ENCODE measurements around the gene ZNF280B. TPM values are rescaled to one million over a fixed set of nuclear protein-coding genes. Genes with fewer than 3 reads are reported as not detected.

The ZNF280B gene
- total RNA-seq, 2 experiments from 2014 or later = 1.7 to 1.8 TPM

GRCh38 chr22:22531770-22532546, 23.4 kb upstream of the ZNF280B start:
- Mint-ChIP-seq H3K27ac (no peak overlapping the region), H3K4me3 (no peak overlapping the region), H3K4me1 (ENCODE audit: low read depth) (no peaks in the 10 kb centered on the region), H3K36me3 (ENCODE audit: low read depth) (no peaks in the 10 kb centered on the region), H3K27me3 (ENCODE audit: low read depth) (no peaks in the 10 kb centered on the region), H3K9me3 (peaks cover 2% of the 10 kb centered on the region)
- CTCF ChIA-PET = interaction anchor here (0.6 to 1.1 kb wide), 4 partner anchors 10 to 380 kb away, joined by 3 to 4 read pairs (median 3); no protein-coding TSS in a partner anchor
- no peak for DNase-seq
- intact Hi-C loops (cut with micrococcal nuclease) = no loop called here

- Mint-ChIP-seq H3K27ac (no peak overlapping the region), H3K4me1 (ENCODE audit: low read depth) (no peaks in the 10 kb centered on the region), H3K4me3 (no peak overlapping the region), H3K36me3 (ENCODE audit: low read depth) (no peaks in the 10 kb centered on the region), H3K27me3 (ENCODE audit: low read depth) (peaks cover 9% of the 10 kb centered on the region), H3K9me3 (peaks cover 2% of the 10 kb centered on the region)
- CTCF ChIA-PET = interaction anchor here (0.7 kb wide), 1 partner anchor 65 kb away, joined by 3 read pairs; no protein-coding TSS in a partner anchor
- no peak for DNase-seq
- intact Hi-C loops (cut with micrococcal nuclease) = no loop called here
Observed at GRCh38 chr22:22528780-22529179, 20.2 kb upstream of the ZNF280B start.

GRCh38 chr22:22527312-22527711, 18.8 kb upstream of the ZNF280B start:
- H3K36me3 Mint-ChIP-seq (ENCODE audit: low read depth) = no peaks in the 10 kb centered on the region
- DNase-seq = no peak
- H3K9me3 Mint-ChIP-seq = peaks cover 2% of the 10 kb centered on the region
- peaks cover 13% of the 10 kb centered on the region for H3K27me3 Mint-ChIP-seq (ENCODE audit: low read depth)
- CTCF ChIA-PET = no interaction called here
- H3K27ac Mint-ChIP-seq = no peak overlapping the region
- intact Hi-C loops (cut with micrococcal nuclease) = no loop called here
- no peaks in the 10 kb centered on the region for H3K4me1 Mint-ChIP-seq (ENCODE audit: low read depth)
- no peak overlapping the region for H3K4me3 Mint-ChIP-seq

- H3K27ac Mint-ChIP-seq = no peak overlapping the region
- peaks cover 2% of the 10 kb centered on the region for H3K9me3 Mint-ChIP-seq
- H3K4me3 Mint-ChIP-seq = no peak overlapping the region
- intact Hi-C loops (cut with micrococcal nuclease) = no loop called here
- H3K36me3 Mint-ChIP-seq (ENCODE audit: low read depth) = no peaks in the 10 kb centered on the region
- CTCF ChIA-PET = interaction anchor here (0.6 to 1.0 kb wide), 2 partner anchors 17 to 102 kb away, joined by 5 to 6 read pairs; partner anchors contain the start of gene ZNF280B
- H3K27me3 Mint-ChIP-seq (ENCODE audit: low read depth) = peaks cover 13% of the 10 kb centered on the region
- H3K4me1 Mint-ChIP-seq (ENCODE audit: low read depth) = no peaks in the 10 kb centered on the region
- DNase-seq = no peak
Observed at GRCh38 chr22:22526125-22526912, 17.8 kb upstream of the ZNF280B start.

GRCh38 chr22:22523494-22523893, 15.0 kb upstream of the ZNF280B start:
- H3K36me3 Mint-ChIP-seq (ENCODE audit: low read depth) = no peaks in the 10 kb centered on the region
- H3K9me3 Mint-ChIP-seq = peaks cover 2% of the 10 kb centered on the region
- no peak overlapping the region for H3K4me3 Mint-ChIP-seq
- peaks cover 13% of the 10 kb centered on the region for H3K27me3 Mint-ChIP-seq (ENCODE audit: low read depth)
- H3K27ac Mint-ChIP-seq = no peak overlapping the region
- CTCF ChIA-PET = interaction anchor here (1.3 kb wide), 1 partner anchor 15 kb away, joined by 3 read pairs; the partner anchor contains the start of gene ZNF280B
- no peak for DNase-seq
- no peaks in the 10 kb centered on the region for H3K4me1 Mint-ChIP-seq (ENCODE audit: low read depth)
- intact Hi-C loops (cut with micrococcal nuclease) = no loop called here

GRCh38 chr22:22521631-22522030, 13.1 kb upstream of the ZNF280B start:
- intact Hi-C loops (cut with micrococcal nuclease) = no loop called here
- Mint-ChIP-seq H3K9me3 (no peaks in the 10 kb centered on the region), H3K4me1 (ENCODE audit: low read depth) (no peaks in the 10 kb centered on the region), H3K27ac (no peak overlapping the region), H3K4me3 (no peak overlapping the region), H3K27me3 (ENCODE audit: low read depth) (peaks cover 13% of the 10 kb centered on the region), H3K36me3 (ENCODE audit: low read depth) (no peaks in the 10 kb centered on the region)
- no peak for DNase-seq
- CTCF ChIA-PET = interaction anchor here (0.6 kb wide), 1 partner anchor 10 kb away, joined by 3 read pairs; no protein-coding TSS in a partner anchor

- no peak for DNase-seq
- intact Hi-C loops (cut with micrococcal nuclease) = no loop called here
- no peaks in the 10 kb centered on the region for H3K9me3 Mint-ChIP-seq
- CTCF ChIA-PET = interaction anchor here (0.6 kb wide), 1 partner anchor 11 kb away, joined by 3 read pairs; no protein-coding TSS in a partner anchor
- no peaks in the 10 kb centered on the region for H3K4me1 Mint-ChIP-seq (ENCODE audit: low read depth)
- H3K4me3 Mint-ChIP-seq = no peak overlapping the region
- no peak overlapping the region for H3K27ac Mint-ChIP-seq
- H3K27me3 Mint-ChIP-seq (ENCODE audit: low read depth) = peaks cover 16% of the 10 kb centered on the region
- H3K36me3 Mint-ChIP-seq (ENCODE audit: low read depth) = no peaks in the 10 kb centered on the region
Observed at GRCh38 chr22:22520667-22521602, 12.4 kb upstream of the ZNF280B start.

- Mint-ChIP-seq H3K36me3 (ENCODE audit: low read depth) (no peaks in the 10 kb centered on the region), H3K27ac (no peak within 1 kb of the TSS), H3K9me3 (no peaks in the 10 kb centered on the region), H3K4me1 (ENCODE audit: low read depth) (no peaks in the 10 kb centered on the region), H3K4me3 (no peak within 1 kb of the TSS), H3K27me3 (ENCODE audit: low read depth) (peaks cover 18% of the 10 kb centered on the region)
- CTCF ChIA-PET = interaction anchor here (1.0 to 1.1 kb wide), 2 partner anchors 11 to 57 kb away, joined by 3 read pairs; no protein-coding TSS in a partner anchor
- no peak for DNase-seq
- intact Hi-C loops (cut with micrococcal nuclease) = no loop called here
Observed at GRCh38 chr22:22520020-22520656, 11.6 kb upstream of the ZNF280B start, which contains the start of gene ZNF280A. ZNF280A (minus strand) TSS chr22:22520270; CDS start chr22:22515630, 4,640 bp downstream.

- H3K9me3 Mint-ChIP-seq = no peaks in the 10 kb centered on the region
- no peak overlapping the region for H3K27ac Mint-ChIP-seq
- H3K27me3 Mint-ChIP-seq (ENCODE audit: low read depth) = peaks cover 19% of the 10 kb centered on the region
- H3K4me1 Mint-ChIP-seq (ENCODE audit: low read depth) = no peaks in the 10 kb centered on the region
- H3K36me3 Mint-ChIP-seq (ENCODE audit: low read depth) = no peaks in the 10 kb centered on the region
- no peak overlapping the region for H3K4me3 Mint-ChIP-seq
- intact Hi-C loops (cut with micrococcal nuclease) = no loop called here
- CTCF ChIA-PET = interaction anchor here (1.0 to 1.1 kb wide), 2 partner anchors 10 to 57 kb away, joined by 3 read pairs; no protein-coding TSS in a partner anchor
- DNase-seq = no peak
Observed at GRCh38 chr22:22519591-22519990, 11.0 kb upstream of the ZNF280B start.

- intact Hi-C loops (cut with micrococcal nuclease) = no loop called here
- H3K9me3 Mint-ChIP-seq = no peaks in the 10 kb centered on the region
- no peaks in the 10 kb centered on the region for H3K4me1 Mint-ChIP-seq (ENCODE audit: low read depth)
- no peak overlapping the region for H3K4me3 Mint-ChIP-seq
- DNase-seq = no peak
- H3K27me3 Mint-ChIP-seq (ENCODE audit: low read depth) = peaks cover 15% of the 10 kb centered on the region
- no peak overlapping the region for H3K27ac Mint-ChIP-seq
- CTCF ChIA-PET = interaction anchor here (0.7 kb wide), 1 partner anchor 15 kb away, joined by 3 read pairs; no protein-coding TSS in a partner anchor
- no peaks in the 10 kb centered on the region for H3K36me3 Mint-ChIP-seq (ENCODE audit: low read depth)
Observed at GRCh38 chr22:22516992-22517391, 8.4 kb upstream of the ZNF280B start.

- intact Hi-C loops (cut with micrococcal nuclease) = no loop called here
- H3K36me3 Mint-ChIP-seq (ENCODE audit: low read depth) = no peaks in the 10 kb centered on the region
- CTCF ChIA-PET = no interaction called here
- peaks cover 15% of the 10 kb centered on the region for H3K27me3 Mint-ChIP-seq (ENCODE audit: low read depth)
- H3K9me3 Mint-ChIP-seq = no peaks in the 10 kb centered on the region
- no peak overlapping the region for H3K27ac Mint-ChIP-seq
- no peak for DNase-seq
- no peaks in the 10 kb centered on the region for H3K4me1 Mint-ChIP-seq (ENCODE audit: low read depth)
- H3K4me3 Mint-ChIP-seq = no peak overlapping the region
Observed at GRCh38 chr22:22515890-22516289, 7.3 kb upstream of the ZNF280B start.
